ENCODE results near the gene FLT1.

- TF ChIP-seq, protein P1, sequence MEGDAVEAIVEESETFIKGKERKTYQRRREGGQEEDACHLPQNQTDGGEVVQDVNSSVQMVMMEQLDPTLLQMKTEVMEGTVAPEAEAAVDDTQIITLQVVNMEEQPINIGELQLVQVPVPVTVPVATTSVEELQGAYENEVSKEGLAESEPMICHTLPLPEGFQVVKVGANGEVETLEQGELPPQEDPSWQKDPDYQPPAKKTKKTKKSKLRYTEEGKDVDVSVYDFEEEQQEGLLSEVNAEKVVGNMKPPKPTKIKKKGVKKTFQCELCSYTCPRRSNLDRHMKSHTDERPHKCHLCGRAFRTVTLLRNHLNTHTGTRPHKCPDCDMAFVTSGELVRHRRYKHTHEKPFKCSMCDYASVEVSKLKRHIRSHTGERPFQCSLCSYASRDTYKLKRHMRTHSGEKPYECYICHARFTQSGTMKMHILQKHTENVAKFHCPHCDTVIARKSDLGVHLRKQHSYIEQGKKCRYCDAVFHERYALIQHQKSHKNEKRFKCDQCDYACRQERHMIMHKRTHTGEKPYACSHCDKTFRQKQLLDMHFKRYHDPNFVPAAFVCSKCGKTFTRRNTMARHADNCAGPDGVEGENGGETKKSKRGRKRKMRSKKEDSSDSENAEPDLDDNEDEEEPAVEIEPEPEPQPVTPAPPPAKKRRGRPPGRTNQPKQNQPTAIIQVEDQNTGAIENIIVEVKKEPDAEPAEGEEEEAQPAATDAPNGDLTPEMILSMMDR (IDR thresholded peaks at IDR 0.05): no peak
- TF ChIP-seq POLR2A (IDR thresholded peaks at IDR 0.05) (no peak), POLR2AphosphoS5 (IDR thresholded peaks at IDR 0.05) (no peak), EP300 (IDR thresholded peaks at IDR 0.05) (no peak)
Observed at GRCh38 chr13:28412981-28413380, 81.9 kb downstream of the FLT1 start.
